Stimulated activated naive CD8-positive, alpha-beta T cell treated with anti-CD3 and anti-CD28 coated beads, Interleukin-15, amount 100 ng/mL, for 72 hours (primary cell): ENCODE measurements around the gene CEACAM19.
"Not testable (repeated sequence)": the region's sequence is repeated elsewhere in the genome, so short reads cannot be mapped to it uniquely, and the experiment has no call there.

ENCODE experiments used
- ATAC-seq: fragments of 150-1000 bp; cut with Tn5 transposase; 2 replicates; pipeline ENCODE4 v1.10.0; 2021; ENCODE audit warnings: mild to moderate bottlenecking, moderate library complexity
- DNase-seq, 2 donors: peaks; one replicate each; pipeline ENCODE4 v3.0.0; 2021 to 2022
- H3K27ac Mint-ChIP-seq, 2 donors: one replicate each; pipeline ENCODE4 v1.8.0; 2022; ENCODE audit warnings: mild to moderate bottlenecking in 2 of 2, mixed read lengths in 2 of 2, moderate library complexity in 2 of 2
- H3K27me3 Mint-ChIP-seq: one replicate; pipeline ENCODE4 v1.8.0; 2022; ENCODE audit warnings: mixed read lengths
- H3K4me1 Mint-ChIP-seq: one replicate; pipeline ENCODE4 v1.8.0; 2022; ENCODE audit warnings: mild to moderate bottlenecking, mixed read lengths
- H3K4me3 Mint-ChIP-seq, 2 donors: one replicate each; pipeline ENCODE4 v1.8.0; 2022; ENCODE audit warnings: mild to moderate bottlenecking in 2 of 2, mixed read lengths in 2 of 2, moderate library complexity in 1 of 2
- H3K9me3 Mint-ChIP-seq, 2 donors: one replicate each; pipeline ENCODE4 v1.8.0; 2022; ENCODE audit warnings: mixed read lengths in 2 of 2

CEACAM19 gene

GRCh38 chr19:44660081-44660480 lies 11.2 kb upstream of the CEACAM19 start:
- Mint-ChIP-seq H3K27ac (no peak overlapping the region), H3K27me3 (no peaks in the 10 kb centered on the region), H3K9me3 (no peaks in the 10 kb centered on the region), H3K4me3 (no peak overlapping the region), H3K4me1 (peaks cover 14% of the 10 kb centered on the region)
- DNase-seq (no peak), ATAC-seq (no peak)

GRCh38 chr19:44661205-44661604 lies 10.1 kb upstream of the CEACAM19 start:
- Mint-ChIP-seq H3K27ac (no peak overlapping the region), H3K4me1 (peaks cover 14% of the 10 kb centered on the region), H3K27me3 (no peaks in the 10 kb centered on the region), H3K9me3 (no peaks in the 10 kb centered on the region), H3K4me3 (no peak overlapping the region)
- DNase-seq, result no peak
- ATAC-seq, result no peak

DNA sequence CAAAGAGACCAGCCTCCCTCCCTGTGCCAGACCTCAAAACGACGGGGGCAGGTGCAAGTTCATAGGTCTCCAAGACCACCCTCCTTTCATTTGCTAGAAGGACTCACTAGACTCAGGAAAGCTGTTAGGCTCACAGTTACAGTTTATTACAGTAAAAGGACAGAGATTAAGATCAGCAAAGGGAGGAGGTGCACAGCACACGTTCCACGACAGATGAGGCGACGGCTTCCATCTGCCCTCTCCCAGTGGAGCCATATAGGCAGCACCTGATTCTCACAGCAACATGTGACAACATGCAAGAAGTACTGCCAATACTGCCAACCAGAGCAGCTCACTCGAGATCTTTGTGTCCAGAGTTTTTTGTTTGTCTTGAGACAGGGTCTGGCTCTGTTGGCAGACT lies 9.4 kb upstream of the CEACAM19 start:
- H3K9me3 Mint-ChIP-seq, result no peaks in the 10 kb centered on the region
- H3K4me3 Mint-ChIP-seq, result no peak overlapping the region
- H3K4me1 Mint-ChIP-seq, result peaks cover 9% of the 10 kb centered on the region
- DNase-seq, result no peak
- H3K27me3 Mint-ChIP-seq, result no peaks in the 10 kb centered on the region
- H3K27ac Mint-ChIP-seq, result no peak overlapping the region
- no peak for ATAC-seq

DNA sequence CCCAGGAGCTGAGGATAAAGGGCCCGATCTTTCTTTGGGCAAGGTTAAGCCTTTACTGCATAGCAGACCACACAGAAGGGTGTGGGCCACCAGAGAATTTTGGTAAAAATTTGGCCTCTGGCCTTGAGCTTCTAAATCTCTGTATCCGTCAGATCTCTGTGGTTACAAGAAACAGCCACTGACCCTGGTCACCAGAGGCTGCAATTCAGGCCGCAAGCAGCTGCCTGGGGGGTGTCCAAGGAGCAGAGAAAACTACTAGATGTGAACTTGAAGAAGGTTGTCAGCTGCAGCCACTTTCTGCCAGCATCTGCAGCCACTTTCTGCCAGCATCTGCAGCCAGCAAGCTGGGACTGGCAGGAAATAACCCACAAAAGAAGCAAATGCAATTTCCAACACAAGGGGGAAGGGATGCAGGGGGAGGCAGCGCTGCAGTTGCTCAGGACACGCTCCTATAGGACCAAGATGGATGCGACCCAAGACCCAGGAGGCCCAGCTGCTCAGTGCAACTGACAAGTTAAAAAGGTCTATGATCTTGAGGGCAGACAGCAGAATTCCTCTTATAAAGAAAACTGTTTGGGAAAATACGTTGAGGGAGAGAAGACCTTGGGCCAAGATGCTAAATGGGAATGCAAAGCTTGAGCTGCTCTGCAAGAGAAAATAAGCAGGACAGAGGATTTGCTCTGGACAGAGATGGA lies 8.4 kb upstream of the CEACAM19 start:
- Mint-ChIP-seq H3K27ac (peak overlapping the region in 1 of 2 donors; percentile 36), H3K4me1 (no peaks in the 10 kb centered on the region), H3K4me3 (no peak overlapping the region), H3K27me3 (no peaks in the 10 kb centered on the region), H3K9me3 (no peaks in the 10 kb centered on the region)
- DNase-seq (no peak), ATAC-seq (no peak)

DNA sequence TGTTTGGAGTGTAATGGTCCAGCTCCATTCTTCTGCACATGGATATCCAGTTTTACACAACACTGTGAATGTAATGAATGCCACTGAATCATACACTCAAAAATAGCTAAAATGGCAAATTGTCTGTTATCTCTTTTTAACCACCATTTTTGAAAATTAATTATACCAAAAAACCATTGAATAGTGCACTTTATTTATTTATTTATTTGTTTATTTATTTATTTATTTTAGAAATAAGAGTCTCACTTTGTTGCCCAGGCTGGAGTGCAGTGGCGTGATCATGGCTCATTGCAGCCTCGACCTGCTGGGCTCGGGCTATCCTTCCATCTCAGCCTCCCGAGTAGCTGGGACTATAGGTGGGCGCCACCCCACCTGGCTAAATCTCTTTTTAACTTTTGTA lies 7.3 kb upstream of the CEACAM19 start:
- H3K4me1 Mint-ChIP-seq, result no peaks in the 10 kb centered on the region

DNA sequence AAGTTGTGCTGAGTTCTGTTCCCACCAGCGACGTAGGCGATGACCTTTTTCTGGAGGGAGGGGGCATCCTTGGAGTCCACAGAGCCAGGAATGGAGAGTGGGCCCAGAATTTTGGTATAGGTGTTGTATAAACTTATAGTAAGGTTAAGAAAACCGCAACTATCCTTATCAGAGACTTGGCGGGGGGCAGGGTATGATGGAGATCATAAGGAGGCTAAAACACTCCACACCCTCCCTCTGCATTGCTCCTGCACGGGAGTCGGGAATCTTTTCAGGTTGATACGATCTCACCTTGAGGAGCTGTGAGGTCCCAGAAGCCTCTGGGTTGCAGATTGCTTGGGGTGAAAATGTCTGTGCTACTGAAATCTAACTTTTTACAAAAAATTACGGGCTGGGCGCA lies 6.3 kb upstream of the CEACAM19 start:
- H3K27ac Mint-ChIP-seq, result no peak overlapping the region
- no peak overlapping the region for H3K4me3 Mint-ChIP-seq
- DNase-seq, result no peak
- ATAC-seq, result no peak
- no peaks in the 10 kb centered on the region for H3K9me3 Mint-ChIP-seq
- H3K4me1 Mint-ChIP-seq, result no peaks in the 10 kb centered on the region
- no peaks in the 10 kb centered on the region for H3K27me3 Mint-ChIP-seq

More for the DNA sequence above, 7.3 kb upstream of the CEACAM19 start:
- H3K27ac Mint-ChIP-seq, result no peak overlapping the region
- DNase-seq (no peak), ATAC-seq (no peak)
- no peaks in the 10 kb centered on the region for H3K9me3 Mint-ChIP-seq
- H3K4me3 Mint-ChIP-seq, result no peak overlapping the region
- no peaks in the 10 kb centered on the region for H3K27me3 Mint-ChIP-seq

DNA sequence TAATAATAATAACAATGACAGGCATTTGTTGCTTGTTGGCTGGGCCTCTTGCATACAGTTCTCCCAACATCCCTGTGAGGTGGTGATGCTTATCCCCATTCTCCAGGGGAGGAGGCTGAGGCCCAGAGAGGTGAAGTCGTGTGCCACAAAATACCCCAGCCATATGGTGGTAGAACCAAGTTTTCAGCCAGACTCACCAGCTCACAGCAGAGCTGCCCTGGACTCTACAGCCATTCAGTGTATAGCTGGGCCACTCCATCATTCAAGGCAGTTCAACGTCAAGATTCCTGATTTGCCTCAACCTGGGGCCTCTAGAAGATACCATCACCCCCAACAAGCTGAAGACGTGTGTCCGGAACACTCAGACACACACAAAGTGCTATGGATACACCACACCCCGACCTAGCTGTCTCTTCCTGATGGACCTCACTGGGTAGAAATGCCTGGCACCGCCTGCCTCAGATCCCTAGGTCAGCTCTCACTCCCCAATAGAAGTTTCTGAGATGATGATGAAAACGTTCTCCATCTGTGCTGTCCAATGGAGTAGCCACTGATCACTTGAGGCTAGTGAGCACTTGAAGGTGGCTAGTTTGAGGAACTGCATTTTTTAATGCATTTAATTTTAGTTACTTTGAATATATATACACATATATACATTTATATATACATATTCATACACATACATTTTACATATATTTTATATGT lies 4.3 kb upstream of the CEACAM19 start:
- H3K4me3 Mint-ChIP-seq, result no peak overlapping the region
- H3K27me3 Mint-ChIP-seq, result no peaks in the 10 kb centered on the region
- DNase-seq (no peak), ATAC-seq (peak; percentile 53)
- H3K27ac Mint-ChIP-seq, result no peak overlapping the region
- H3K9me3 Mint-ChIP-seq, result no peaks in the 10 kb centered on the region
- H3K4me1 Mint-ChIP-seq, result no peaks in the 10 kb centered on the region

GRCh38 chr19:44668985-44669764 lies 2.1 kb upstream of the CEACAM19 start:
- no peak for DNase-seq
- H3K27ac Mint-ChIP-seq, result no peak overlapping the region
- H3K27me3 Mint-ChIP-seq, result no peaks in the 10 kb centered on the region
- peak; percentile 53 for ATAC-seq
- H3K4me1 Mint-ChIP-seq, result no peaks in the 10 kb centered on the region
- H3K9me3 Mint-ChIP-seq, result no peaks in the 10 kb centered on the region
- H3K4me3 Mint-ChIP-seq, result no peak overlapping the region

- H3K27me3 Mint-ChIP-seq, H3K9me3 Mint-ChIP-seq, H3K27ac Mint-ChIP-seq: not testable (repeated sequence)
Measured at GRCh38 chr19:44670027-44670426, 1.3 kb upstream of the CEACAM19 start.

GRCh38 chr19:44672226-44672625 lies 944 bp downstream of the CEACAM19 start:
- Mint-ChIP-seq H3K4me3 (no peak overlapping the region), H3K9me3 (no peaks in the 10 kb centered on the region), H3K4me1 (no peaks in the 10 kb centered on the region), H3K27ac (peak overlapping the region in 1 of 2 donors; percentile 12), H3K27me3 (no peaks in the 10 kb centered on the region)
- DNase-seq, result no peak
- no peak for ATAC-seq

More at GRCh38 chr19:44670027-44670426, 1.3 kb upstream of the CEACAM19 start:
- not testable (repeated sequence) for H3K4me1 Mint-ChIP-seq, DNase-seq, ATAC-seq, H3K4me3 Mint-ChIP-seq

DNA sequence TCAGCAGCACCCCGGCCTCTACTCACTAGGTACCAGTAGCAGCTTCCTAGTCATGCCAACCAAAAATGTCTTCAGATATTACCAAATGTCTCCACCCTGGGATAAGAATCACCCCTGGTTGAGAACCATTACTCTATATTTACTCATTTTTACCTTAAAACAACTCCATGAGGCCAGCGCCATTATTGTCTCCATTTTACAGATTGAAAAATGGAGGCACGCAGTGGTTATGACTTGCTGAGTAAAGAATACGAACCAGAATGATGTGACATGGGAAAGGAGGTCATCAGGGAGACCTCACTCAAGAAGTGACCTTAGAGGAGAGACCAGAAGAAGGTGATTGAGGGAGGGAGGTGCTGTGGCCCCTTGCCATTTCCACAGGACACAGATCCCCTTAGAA lies 2.2 kb downstream of the CEACAM19 start:
- Mint-ChIP-seq H3K9me3 (no peaks in the 10 kb centered on the region), H3K4me3 (no peak overlapping the region), H3K27ac (peak overlapping the region in 1 of 2 donors; percentile 36)

DNA sequence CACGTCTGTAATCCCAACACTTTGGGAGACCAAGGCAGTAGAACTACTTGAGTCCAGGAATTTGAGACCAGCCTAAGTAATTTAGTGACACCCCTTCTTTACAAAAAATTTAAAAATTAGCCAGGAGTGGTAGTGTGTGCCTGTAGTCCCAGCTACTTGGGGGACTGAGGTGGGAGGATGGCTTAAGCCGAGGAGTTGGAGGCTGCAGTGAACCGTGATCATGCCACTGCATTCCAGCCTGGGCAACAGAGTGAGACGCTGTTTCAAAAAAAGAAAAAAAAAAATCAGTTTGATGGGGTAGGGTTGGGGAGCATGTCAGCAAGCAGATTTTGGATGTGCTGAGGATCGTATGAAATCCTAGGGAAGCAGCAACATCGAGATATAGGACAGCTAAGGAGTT lies 4.2 kb downstream of the CEACAM19 start:
- DNase-seq, result no peak

More for the DNA sequence above, 2.2 kb downstream of the CEACAM19 start:
- H3K4me1 Mint-ChIP-seq, result no peaks in the 10 kb centered on the region
- DNase-seq (no peak), ATAC-seq (no peak)
- H3K27me3 Mint-ChIP-seq, result no peaks in the 10 kb centered on the region

GRCh38 chr19:44677019-44677811 lies 5.9 kb downstream of the CEACAM19 start:
- DNase-seq, result no peak
- Mint-ChIP-seq H3K9me3 (no peaks in the 10 kb centered on the region), H3K4me3 (no peak overlapping the region), H3K4me1 (no peaks in the 10 kb centered on the region), H3K27ac (no peak overlapping the region), H3K27me3 (no peaks in the 10 kb centered on the region)
- ATAC-seq, result no peak

More for the DNA sequence above, 4.2 kb downstream of the CEACAM19 start:
- Mint-ChIP-seq H3K4me1 (no peaks in the 10 kb centered on the region), H3K27me3 (no peaks in the 10 kb centered on the region), H3K27ac (no peak overlapping the region), H3K4me3 (no peak overlapping the region), H3K9me3 (no peaks in the 10 kb centered on the region)
- ATAC-seq, result no peak

- no peak for DNase-seq
- no peaks in the 10 kb centered on the region for H3K9me3 Mint-ChIP-seq
- H3K27ac Mint-ChIP-seq, result peak overlapping the region; percentile 43 to 47
- peaks cover 27% of the 10 kb centered on the region for H3K4me1 Mint-ChIP-seq
- no peak overlapping the region for H3K4me3 Mint-ChIP-seq
- no peak for ATAC-seq
- H3K27me3 Mint-ChIP-seq, result peaks cover 7% of the 10 kb centered on the region
Measured at GRCh38 chr19:44680536-44680935, 9.3 kb downstream of the CEACAM19 start.
